Measurements from ENCODE around the gene HGS.
"Not testable (repeated sequence)": the region's sequence is repeated elsewhere in the genome, so short reads cannot be mapped to it uniquely, and the experiment has no call there.

The HGS gene

DNA sequence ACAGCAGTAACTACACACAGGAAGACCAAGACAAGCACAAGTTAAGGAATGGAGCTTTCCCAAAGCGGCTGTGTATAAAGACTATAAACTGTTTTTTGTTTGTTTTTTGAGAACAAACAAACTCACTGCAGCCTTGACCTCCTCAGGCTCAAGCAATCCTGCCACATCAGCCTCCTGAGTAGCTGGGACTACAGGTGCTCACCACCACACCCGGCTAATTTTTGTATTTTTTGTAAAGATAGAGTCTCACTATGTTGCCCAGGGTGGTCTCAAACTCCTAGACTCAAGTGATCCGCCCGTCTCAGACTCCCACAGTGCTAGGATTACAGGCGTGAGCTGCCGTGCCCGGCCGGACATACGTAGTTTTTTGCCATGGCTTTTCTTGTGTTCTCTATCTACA, 23.4 kb upstream of the HGS start:
- Histone ChIP-seq H3K36me3 (ENCODE audit: control insufficient read depth, insufficient read depth, low read length) (no peaks in the 10 kb centered on the region), H3K27me3 (ENCODE audit: control insufficient read depth, insufficient read depth, low read length) (no peaks in the 10 kb centered on the region), H3K4me3 (ENCODE audit: low read length) (no peak overlapping the region), H3K9me3 (ENCODE audit: control insufficient read depth, low read length) (no peaks in the 10 kb centered on the region), H3K9ac (ENCODE audit: low read length) (no peak overlapping the region), H3K4me1 (ENCODE audit: control insufficient read depth, insufficient read depth, low read length) (peaks cover 22% of the 10 kb centered on the region)

DNA sequence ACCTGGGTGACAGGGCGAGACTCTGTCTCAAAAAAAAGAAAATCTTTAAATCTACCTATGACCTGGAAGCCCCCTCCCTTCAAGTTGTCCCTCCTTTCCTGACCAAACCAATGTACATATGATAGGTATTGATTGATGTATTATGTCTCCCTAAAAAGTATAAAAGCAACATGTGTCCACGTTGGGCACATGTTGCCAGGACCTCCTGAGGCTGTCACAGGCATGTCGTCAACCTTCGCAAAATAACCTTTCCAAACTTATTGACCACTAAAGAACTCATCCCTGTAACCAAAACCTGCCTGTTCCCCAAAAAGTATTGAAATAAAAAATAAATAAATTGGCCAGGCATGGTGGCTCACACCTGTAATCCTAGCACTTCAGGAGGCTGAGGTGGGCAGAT, 21.8 kb upstream of the HGS start:
- no peaks in the 10 kb centered on the region for H3K9me3 ChIP-seq (ENCODE audit: control insufficient read depth, low read length)
- no peak overlapping the region for H3K9ac ChIP-seq (ENCODE audit: low read length)
- H3K27me3 ChIP-seq (ENCODE audit: control insufficient read depth, insufficient read depth, low read length) = no peaks in the 10 kb centered on the region
- no peak overlapping the region for H3K4me3 ChIP-seq (ENCODE audit: low read length)
- H3K36me3 ChIP-seq (ENCODE audit: control insufficient read depth, insufficient read depth, low read length) = no peaks in the 10 kb centered on the region
- peaks cover 28% of the 10 kb centered on the region for H3K4me1 ChIP-seq (ENCODE audit: control insufficient read depth, insufficient read depth, low read length)

DNA sequence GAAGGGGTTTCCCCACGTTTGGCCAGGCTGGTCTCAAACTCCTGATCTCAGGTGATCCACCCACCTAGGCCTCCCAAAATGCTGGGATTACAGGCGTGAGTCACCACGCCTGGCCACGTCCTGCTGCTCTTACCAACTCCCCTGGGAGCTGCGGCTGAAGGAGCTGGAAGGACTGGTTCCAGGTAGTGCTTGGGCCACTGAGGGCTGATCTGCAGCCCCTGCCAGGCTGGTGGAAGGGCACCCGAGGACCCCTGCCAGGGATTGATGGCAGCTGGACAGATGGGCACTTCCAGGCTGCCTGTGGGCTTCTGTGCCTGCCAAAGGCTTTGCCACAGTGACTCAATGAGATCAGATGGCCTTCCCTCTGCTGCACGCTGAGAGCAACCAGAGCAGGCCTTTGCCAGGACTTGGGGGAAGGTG, 19.8 kb upstream of the HGS start:
- Histone ChIP-seq H3K4me1 (ENCODE audit: control insufficient read depth, insufficient read depth, low read length) (peaks cover 30% of the 10 kb centered on the region), H3K9ac (ENCODE audit: low read length) (no peak overlapping the region), H3K9me3 (ENCODE audit: control insufficient read depth, low read length) (no peaks in the 10 kb centered on the region), H3K27me3 (ENCODE audit: control insufficient read depth, insufficient read depth, low read length) (no peaks in the 10 kb centered on the region), H3K4me3 (ENCODE audit: low read length) (no peak overlapping the region), H3K36me3 (ENCODE audit: control insufficient read depth, insufficient read depth, low read length) (no peaks in the 10 kb centered on the region)

DNA sequence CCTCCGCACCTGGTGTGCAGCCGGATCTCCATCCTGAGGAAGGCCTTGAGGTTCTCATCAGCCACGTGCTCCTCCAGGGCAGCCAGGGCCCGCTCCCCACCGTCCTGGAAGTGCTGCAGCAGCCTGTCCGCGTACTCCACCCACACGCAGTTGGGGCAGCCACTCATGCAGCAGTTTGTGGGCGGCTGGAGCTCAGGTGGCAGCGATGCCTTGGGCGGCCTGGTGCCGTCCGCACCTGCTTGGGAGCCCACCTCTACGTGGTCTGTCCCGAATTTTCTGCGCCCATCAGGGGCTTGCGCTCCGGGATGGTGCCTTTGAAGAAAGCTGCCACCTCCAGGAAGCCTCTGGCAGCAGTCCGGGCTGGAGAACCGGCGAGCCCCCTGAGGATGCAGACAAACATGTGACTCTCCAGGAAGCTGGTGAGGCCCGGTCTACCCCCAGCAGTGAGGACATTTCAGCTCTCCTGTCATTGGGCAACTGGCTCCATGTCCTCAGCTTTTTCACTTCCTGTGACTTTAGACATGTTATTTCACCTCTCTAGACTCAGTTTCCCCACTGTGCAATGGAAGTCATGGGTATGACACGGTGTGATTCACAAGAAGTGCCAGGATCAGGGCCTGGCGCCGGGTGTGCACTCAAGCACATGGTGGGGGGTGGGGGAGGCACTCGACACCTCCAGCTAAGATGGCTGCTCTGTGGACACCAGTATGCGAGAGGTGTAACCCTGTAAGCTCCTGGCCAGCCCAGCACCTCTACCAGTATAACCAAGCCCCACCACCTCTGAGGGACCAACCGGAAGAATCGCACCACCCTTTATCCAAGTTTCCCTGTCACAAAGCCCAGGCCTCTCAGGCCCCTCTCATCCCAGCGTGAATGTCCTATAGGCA, 18.4 kb upstream of the HGS start:
- H3K36me3 ChIP-seq (ENCODE audit: control insufficient read depth, insufficient read depth, low read length) = no peaks in the 10 kb centered on the region
- H3K9me3 ChIP-seq (ENCODE audit: control insufficient read depth, low read length) = no peaks in the 10 kb centered on the region
- H3K4me1 ChIP-seq (ENCODE audit: control insufficient read depth, insufficient read depth, low read length) = peaks cover 20% of the 10 kb centered on the region
- peak overlapping the region; percentile 100 for H3K4me3 ChIP-seq (ENCODE audit: low read length)
- peak overlapping the region; percentile 96 for H3K9ac ChIP-seq (ENCODE audit: low read length)
- no peaks in the 10 kb centered on the region for H3K27me3 ChIP-seq (ENCODE audit: control insufficient read depth, insufficient read depth, low read length)

DNA sequence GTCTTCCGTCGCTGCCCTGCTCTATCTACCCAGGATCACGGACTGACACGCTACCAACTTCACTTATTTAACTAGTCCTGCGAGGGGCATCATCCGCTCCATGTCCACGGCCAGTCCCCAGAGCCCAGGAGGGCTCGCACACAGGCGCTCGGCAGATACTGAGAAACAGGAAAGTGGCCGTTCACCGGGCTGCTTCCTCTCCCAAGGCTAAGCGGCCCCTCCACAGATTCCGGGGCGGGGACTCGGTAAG, 17.8 kb upstream of the HGS start:
- H3K9me3 ChIP-seq (ENCODE audit: control insufficient read depth, low read length) = no peaks in the 10 kb centered on the region
- no peaks in the 10 kb centered on the region for H3K27me3 ChIP-seq (ENCODE audit: control insufficient read depth, insufficient read depth, low read length)
- peak overlapping the region; percentile 100 for H3K4me3 ChIP-seq (ENCODE audit: low read length)
- H3K4me1 ChIP-seq (ENCODE audit: control insufficient read depth, insufficient read depth, low read length) = peaks cover 19% of the 10 kb centered on the region
- H3K36me3 ChIP-seq (ENCODE audit: control insufficient read depth, insufficient read depth, low read length) = no peaks in the 10 kb centered on the region
- H3K9ac ChIP-seq (ENCODE audit: low read length) = peak overlapping the region; percentile 96

DNA sequence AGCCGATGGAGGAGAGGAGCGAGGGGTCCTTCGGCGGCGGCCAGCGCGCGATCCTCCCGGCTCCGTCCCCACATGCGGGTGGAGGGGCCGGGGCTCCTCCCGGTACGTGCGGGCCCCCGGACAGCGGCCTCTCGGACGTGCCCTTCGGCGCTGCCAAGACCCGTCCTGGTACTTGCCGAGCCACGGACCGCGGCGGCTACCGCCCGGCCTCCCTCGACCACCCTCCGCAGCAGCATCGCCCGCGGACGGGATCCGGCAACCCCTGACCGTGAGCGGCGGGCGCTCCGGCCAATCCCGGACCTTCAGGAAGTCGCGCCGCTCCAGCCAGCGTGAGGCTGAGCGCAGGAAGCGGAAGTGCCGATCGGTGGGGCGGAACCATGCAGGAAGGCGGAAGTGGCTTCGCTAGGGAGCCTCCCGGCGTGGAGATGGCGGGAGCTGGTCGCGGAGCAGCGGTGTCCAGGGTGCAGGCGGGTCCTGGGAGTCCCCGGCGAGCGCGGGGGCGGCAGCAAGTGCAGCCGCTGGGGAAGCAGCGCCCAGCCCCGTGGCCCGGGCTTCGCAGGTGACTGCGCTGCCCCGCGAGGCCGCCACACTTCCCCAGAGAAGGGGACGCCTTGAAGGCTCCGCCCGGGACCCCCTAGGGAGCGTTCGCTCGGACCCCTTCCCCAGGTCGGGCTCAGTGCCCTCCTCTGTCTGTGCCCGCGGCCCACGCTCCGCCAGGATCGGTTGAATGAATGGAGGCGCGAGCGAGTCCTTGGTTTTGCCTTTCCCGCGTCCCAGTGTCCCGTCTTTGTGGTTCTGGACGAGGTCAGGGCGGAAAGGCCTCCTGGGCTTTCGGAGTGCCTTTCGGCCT, 17.2 kb upstream of the HGS start, which contains the start of the genes CCDC137 and OXLD1:
CCDC137 (plus strand) TSS at position 396 of the 850 bp plus-strand sequence; CDS start at position 426, 30 bp downstream.
OXLD1 (minus strand) TSS at position 264 of the 850 bp plus-strand sequence; CDS start at position 236, 28 bp downstream.
- Histone ChIP-seq H3K9me3 (ENCODE audit: control insufficient read depth, low read length) (no peaks in the 10 kb centered on the region), H3K27me3 (ENCODE audit: control insufficient read depth, insufficient read depth, low read length) (no peaks in the 10 kb centered on the region), H3K4me1 (ENCODE audit: control insufficient read depth, insufficient read depth, low read length) (peaks cover 19% of the 10 kb centered on the region), H3K36me3 (ENCODE audit: control insufficient read depth, insufficient read depth, low read length) (peaks cover under 1% of the 10 kb centered on the region), H3K4me3 (ENCODE audit: low read length) (peak within 1 kb of the TSS; percentile 100), H3K9ac (ENCODE audit: low read length) (peak within 1 kb of the TSS; percentile 96)

DNA sequence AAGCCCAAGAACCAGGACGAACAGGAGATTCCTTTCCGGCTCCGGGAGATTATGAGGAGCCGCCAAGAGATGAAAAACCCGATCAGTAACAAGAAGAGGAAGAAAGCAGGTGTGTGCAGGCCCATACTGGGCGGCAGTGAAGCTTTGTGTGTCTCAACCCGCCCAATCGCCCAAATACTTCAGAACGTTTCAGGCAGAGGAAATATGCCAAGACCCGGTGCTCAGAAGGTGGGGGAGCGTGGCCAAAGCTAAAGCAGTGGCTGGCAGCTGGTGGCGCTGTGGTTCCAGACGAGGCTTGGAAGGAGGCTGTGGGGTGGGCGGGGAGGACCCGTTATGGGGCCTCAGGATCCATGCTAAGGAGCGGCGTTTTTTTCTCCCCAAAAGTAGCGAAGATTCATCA, 16.1 kb upstream of the HGS start:
- Histone ChIP-seq H3K9ac (ENCODE audit: low read length) (no peak overlapping the region), H3K27me3 (ENCODE audit: control insufficient read depth, insufficient read depth, low read length) (no peaks in the 10 kb centered on the region), H3K4me1 (ENCODE audit: control insufficient read depth, insufficient read depth, low read length) (peaks cover 19% of the 10 kb centered on the region), H3K4me3 (ENCODE audit: low read length) (no peak overlapping the region), H3K36me3 (ENCODE audit: control insufficient read depth, insufficient read depth, low read length) (peaks cover 7% of the 10 kb centered on the region), H3K9me3 (ENCODE audit: control insufficient read depth, low read length) (no peaks in the 10 kb centered on the region)

DNA sequence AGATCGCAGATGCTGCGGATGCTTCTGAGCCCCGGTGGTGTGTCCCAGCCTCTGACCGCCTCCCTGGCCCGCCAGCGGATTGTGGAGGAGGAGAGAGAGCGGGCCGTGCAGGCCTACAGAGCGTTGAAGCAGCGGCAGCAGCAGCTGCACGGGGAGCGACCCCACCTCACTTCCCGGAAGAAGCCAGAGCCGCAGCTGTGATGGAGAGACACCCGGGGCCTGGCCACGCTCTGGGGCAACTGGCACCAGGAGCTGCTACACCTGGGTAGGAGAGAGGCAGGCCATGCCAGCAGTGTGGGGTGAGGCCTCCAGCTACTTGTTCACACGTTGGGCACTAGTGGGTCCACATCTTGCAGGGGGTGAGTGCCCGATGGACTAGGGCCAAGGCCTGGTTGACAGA, 11.3 kb upstream of the HGS start:
- H3K9ac ChIP-seq (ENCODE audit: low read length) = no peak overlapping the region
- H3K4me3 ChIP-seq (ENCODE audit: low read length) = no peak overlapping the region
- H3K36me3 ChIP-seq (ENCODE audit: control insufficient read depth, insufficient read depth, low read length) = peaks cover 7% of the 10 kb centered on the region
- peaks cover 5% of the 10 kb centered on the region for H3K4me1 ChIP-seq (ENCODE audit: control insufficient read depth, insufficient read depth, low read length)
- no peaks in the 10 kb centered on the region for H3K27me3 ChIP-seq (ENCODE audit: control insufficient read depth, insufficient read depth, low read length)
- H3K9me3 ChIP-seq (ENCODE audit: control insufficient read depth, low read length) = no peaks in the 10 kb centered on the region

DNA sequence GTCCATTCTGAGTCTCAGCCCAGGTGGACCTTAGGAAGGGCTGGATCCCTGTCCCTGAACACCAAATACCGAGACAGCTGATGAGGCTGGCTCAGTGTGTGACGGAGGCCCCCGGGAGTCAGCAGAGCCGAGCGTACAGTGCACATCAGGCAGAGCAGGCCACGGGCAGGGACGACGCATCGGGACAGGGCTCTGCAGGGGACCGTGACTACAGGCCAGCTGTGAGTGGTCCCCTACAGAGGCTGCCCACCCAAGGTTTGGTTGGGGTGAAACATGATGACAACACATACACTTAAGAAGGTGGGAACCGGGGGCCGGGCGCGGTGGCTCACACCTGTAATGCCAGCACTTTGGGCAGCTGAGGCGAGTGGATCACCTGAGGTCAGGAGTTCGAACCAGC, 10.9 kb upstream of the HGS start:
- H3K4me3 ChIP-seq (ENCODE audit: low read length) = no peak overlapping the region
- H3K36me3 ChIP-seq (ENCODE audit: control insufficient read depth, insufficient read depth, low read length) = peaks cover 7% of the 10 kb centered on the region
- no peak overlapping the region for H3K9ac ChIP-seq (ENCODE audit: low read length)
- no peaks in the 10 kb centered on the region for H3K9me3 ChIP-seq (ENCODE audit: control insufficient read depth, low read length)
- H3K27me3 ChIP-seq (ENCODE audit: control insufficient read depth, insufficient read depth, low read length) = no peaks in the 10 kb centered on the region
- H3K4me1 ChIP-seq (ENCODE audit: control insufficient read depth, insufficient read depth, low read length) = peaks cover 1% of the 10 kb centered on the region

DNA sequence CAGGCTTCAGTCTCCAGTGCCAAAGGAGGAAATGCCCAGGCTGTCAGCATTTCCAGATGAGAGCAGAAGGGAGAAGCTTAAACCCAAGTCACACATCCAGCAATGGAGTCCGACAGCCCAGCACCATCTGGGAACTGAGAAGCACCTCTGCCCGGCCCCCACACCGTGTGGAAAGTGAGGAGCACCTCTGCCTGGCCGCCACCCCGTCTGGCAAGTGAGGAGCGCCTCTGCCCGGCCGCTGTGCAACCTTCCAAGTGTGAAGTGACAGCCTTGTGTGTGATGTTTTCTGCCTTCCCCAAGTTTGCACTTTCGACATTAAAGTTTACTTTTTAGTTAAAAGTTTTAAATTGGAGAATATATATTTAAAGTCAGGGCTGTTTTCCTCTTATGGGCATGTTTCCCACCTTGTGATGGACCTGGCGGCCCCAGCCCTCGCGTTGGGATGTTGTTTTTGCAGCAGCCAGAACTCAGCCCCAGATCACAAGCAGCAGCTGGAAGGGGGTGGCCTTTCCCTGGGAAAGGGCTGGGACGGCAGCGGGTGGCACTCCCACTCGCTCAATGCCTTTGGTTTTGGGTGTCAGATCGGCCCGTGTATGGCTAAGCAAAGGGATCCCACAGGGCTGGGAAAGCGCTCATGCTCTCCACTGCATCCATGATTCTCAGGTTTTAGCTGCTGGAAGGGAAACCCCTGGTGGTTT, 10.1 kb upstream of the HGS start:
- Histone ChIP-seq H3K4me3 (ENCODE audit: low read length) (no peak overlapping the region), H3K4me1 (ENCODE audit: control insufficient read depth, insufficient read depth, low read length) (no peaks in the 10 kb centered on the region), H3K36me3 (ENCODE audit: control insufficient read depth, insufficient read depth, low read length) (peaks cover 7% of the 10 kb centered on the region), H3K9ac (ENCODE audit: low read length) (no peak overlapping the region), H3K27me3 (ENCODE audit: control insufficient read depth, insufficient read depth, low read length) (no peaks in the 10 kb centered on the region), H3K9me3 (ENCODE audit: control insufficient read depth, low read length) (no peaks in the 10 kb centered on the region)

DNA sequence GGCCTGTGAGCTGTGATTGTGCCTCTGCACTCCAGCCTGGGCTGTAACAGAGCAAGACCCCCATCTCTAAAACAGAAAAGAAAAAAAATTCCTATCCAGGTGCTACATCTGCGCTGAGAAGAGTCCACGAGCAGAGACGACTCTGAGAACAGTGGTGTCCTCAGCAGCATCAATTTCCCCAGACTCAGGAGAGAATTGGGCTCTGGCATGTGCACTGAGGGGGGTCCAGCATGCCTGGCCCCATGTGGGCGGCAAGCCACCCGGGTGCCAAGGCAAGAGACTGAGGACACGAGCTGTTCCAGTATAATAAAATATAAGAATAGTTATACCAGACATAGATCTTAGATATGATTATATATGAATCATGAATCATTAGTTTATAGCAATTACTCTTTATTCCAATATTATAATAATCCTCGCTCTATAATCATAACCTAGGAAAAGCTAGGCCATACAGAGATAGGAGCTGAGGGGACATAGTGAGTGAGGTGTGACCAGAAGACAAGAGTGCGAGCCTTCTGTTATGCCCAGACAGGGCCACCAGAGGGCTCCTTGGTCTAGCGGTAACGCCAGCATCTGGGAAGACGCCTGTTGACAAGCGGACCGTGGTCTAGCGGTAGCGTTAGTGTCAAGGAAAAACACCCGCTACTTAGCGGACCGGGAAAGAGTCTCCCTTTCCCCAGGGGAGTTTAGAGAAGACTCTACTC, 8.1 kb upstream of the HGS start:
- not testable (repeated sequence) for H3K9ac ChIP-seq (ENCODE audit: low read length); H3K36me3 ChIP-seq (ENCODE audit: control insufficient read depth, insufficient read depth, low read length); H3K4me1 ChIP-seq (ENCODE audit: control insufficient read depth, insufficient read depth, low read length); H3K9me3 ChIP-seq (ENCODE audit: control insufficient read depth, low read length); H3K27me3 ChIP-seq (ENCODE audit: control insufficient read depth, insufficient read depth, low read length); H3K4me3 ChIP-seq (ENCODE audit: low read length)
